ENCODE data around the gene SCN5A. TPM values are rescaled to one million over a fixed set of nuclear protein-coding genes. Genes with fewer than 3 reads are reported as not detected.

The SCN5A gene
- polyA plus RNA-seq, 3 donors from 2014 or later = not detected

DNA sequence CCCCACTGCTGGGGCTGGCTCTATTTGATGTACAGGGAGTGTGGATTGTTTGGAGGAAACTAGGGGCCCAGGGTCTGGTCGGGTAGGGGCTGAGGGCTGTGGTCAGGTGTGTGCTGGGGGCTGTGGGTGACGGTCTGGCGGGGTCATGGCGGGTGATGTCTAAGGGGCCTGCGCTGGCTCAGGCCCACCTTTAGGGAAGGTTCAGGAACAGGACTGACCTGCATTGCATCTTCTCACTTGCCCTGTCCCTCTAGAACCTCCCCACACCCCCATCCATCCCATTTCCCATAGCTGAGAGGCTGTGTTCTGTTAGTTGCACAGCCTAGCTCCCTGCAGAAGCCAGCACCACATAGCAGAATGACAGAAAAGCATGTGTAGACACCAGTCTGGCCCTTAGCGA is 39.1 kb downstream of the SCN5A start:
- Mint-ChIP-seq H3K4me3 (no peak overlapping the region), H3K27me3 (ENCODE audit: low read depth in 3 of 3) (peaks cover 0 to 3% (median 1%) of the 10 kb centered on the region in 3 donors), H3K27ac (no peak overlapping the region), H3K4me1 (no peaks in the 10 kb centered on the region), H3K9me3 (no peaks in the 10 kb centered on the region), H3K36me3 (no peaks in the 10 kb centered on the region)
- DNase-seq = no peak

DNA sequence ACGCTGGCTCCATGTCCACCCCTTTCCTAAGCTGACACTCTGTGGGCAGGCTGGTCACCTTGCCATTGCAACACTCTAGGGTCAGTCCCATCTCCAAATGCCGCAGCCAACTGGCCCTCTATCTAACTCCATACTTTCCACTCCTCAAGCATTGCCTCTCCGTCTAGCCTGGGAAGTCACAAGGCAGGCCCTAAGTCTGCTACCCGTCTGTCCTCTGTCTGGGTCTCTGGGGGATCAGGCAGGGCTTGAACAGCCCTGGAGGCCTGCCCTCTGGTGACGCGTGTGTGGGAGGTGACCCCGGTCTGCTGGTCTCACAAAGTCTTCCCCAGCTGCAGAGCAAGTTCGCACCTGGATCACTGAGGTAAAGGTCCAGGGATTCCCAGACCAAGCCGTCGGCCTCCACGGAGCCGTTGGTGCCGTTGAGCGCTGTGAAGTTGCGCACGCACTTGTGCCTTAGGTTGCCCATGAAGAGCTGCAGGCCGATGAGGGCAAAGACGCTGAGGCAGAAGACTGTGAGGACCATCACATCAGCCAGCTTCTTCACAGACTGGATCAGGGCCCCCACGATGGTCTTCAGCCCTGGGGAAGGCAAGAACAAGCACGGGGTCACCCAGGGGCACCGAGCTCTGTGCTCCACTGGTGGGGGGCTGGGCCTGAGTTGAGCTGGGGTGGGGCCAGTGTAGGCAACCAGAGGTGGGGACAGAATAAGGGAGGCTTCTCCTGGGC is 39.9 kb downstream of the SCN5A start:
- Mint-ChIP-seq H3K9me3 (no peaks in the 10 kb centered on the region), H3K27me3 (ENCODE audit: low read depth in 3 of 3) (peaks cover 0 to 3% (median 1%) of the 10 kb centered on the region in 3 donors), H3K27ac (no peak overlapping the region), H3K4me3 (no peak overlapping the region), H3K36me3 (no peaks in the 10 kb centered on the region), H3K4me1 (no peaks in the 10 kb centered on the region)
- no peak for DNase-seq

DNA sequence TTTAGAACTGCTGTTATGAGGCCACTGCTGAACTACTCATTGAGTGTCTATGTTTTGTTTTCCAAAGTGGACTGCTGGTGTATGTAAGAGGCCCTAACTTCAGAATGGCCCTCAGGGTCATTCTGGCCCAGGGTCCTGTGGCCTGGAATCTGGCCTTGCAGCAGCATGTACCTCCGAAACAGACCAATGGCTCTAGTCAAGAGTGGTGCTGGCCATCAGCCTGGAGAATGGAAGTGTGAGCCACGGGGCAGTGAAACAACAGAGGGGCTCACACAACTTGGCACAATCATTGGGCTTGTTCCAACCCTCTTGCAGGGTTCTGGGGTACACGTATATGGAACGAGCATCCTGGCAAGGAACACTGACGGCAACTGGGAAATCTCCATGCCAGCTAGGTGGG is 40.5 kb downstream of the SCN5A start:
- no peaks in the 10 kb centered on the region for H3K36me3 Mint-ChIP-seq
- no peaks in the 10 kb centered on the region for H3K9me3 Mint-ChIP-seq
- DNase-seq = no peak
- H3K27me3 Mint-ChIP-seq (ENCODE audit: low read depth in 3 of 3) = peaks cover 0 to 3% (median 1%) of the 10 kb centered on the region in 3 donors
- no peaks in the 10 kb centered on the region for H3K4me1 Mint-ChIP-seq
- no peak overlapping the region for H3K27ac Mint-ChIP-seq
- no peak overlapping the region for H3K4me3 Mint-ChIP-seq

DNA sequence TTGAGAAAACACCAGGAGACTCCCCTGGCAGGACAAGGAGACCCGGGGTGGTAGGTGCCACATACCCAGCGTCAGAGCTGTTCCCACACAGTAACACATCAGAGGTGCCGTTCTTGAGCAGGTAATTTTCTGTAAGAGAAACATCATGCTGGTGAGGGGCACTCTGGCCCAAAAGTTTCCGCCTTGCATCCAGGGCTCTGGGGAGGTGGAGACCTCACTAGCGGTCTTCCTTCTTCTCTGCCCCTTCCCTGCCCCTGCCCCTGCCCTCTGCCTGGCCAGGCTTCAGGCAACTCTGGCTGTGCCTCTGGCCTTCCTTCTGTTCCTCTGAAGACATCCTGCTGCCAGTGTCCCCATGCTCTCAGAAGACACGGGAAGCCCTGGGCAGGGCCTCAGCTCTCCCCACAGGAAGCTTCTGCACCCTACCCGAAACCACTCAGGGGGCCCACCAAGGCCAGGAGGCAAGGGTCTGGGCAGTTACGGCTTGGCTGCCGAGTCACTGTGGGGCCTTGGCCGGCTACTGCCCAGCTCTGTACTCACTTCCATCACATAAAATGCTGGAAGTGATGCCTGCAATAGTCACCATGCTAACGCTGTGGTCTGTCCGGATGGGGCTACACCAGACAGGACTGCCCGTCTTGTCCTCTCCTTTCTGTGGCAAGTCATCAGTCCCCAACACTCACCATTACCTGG is 41.3 kb downstream of the SCN5A start:
- H3K36me3 Mint-ChIP-seq = no peaks in the 10 kb centered on the region
- H3K4me1 Mint-ChIP-seq = no peaks in the 10 kb centered on the region
- H3K9me3 Mint-ChIP-seq = no peaks in the 10 kb centered on the region
- no peak overlapping the region for H3K4me3 Mint-ChIP-seq
- H3K27ac Mint-ChIP-seq = no peak overlapping the region
- DNase-seq = no peak
- peaks cover 0 to 1% (median 0%) of the 10 kb centered on the region in 3 donors for H3K27me3 Mint-ChIP-seq (ENCODE audit: low read depth in 3 of 3)

DNA sequence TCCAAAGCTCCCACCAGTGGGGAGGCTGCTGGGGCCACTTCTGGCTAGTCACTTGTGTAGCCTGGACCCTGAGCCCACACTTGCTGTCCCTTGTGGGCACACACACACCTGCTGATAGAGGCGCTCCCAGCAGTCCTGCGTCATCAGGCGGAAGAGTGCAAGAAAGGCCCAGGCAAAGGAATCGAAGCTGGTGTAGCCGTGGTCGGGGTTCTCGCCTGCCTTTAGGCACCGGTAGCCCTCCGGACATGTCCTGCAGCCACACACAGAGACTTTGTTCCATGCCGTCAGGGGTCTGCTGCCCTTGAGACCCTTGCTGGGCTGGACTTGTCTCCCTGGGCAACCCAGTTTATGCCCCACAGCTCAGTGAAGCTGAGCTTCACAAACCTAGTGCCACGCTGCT is 42.9 kb downstream of the SCN5A start:
- Mint-ChIP-seq H3K4me1 (no peaks in the 10 kb centered on the region), H3K4me3 (no peak overlapping the region), H3K27ac (no peak overlapping the region), H3K9me3 (no peaks in the 10 kb centered on the region), H3K36me3 (no peaks in the 10 kb centered on the region), H3K27me3 (ENCODE audit: low read depth in 3 of 3) (peaks cover 0 to 2% (median 1%) of the 10 kb centered on the region in 3 donors)
- no peak for DNase-seq

DNA sequence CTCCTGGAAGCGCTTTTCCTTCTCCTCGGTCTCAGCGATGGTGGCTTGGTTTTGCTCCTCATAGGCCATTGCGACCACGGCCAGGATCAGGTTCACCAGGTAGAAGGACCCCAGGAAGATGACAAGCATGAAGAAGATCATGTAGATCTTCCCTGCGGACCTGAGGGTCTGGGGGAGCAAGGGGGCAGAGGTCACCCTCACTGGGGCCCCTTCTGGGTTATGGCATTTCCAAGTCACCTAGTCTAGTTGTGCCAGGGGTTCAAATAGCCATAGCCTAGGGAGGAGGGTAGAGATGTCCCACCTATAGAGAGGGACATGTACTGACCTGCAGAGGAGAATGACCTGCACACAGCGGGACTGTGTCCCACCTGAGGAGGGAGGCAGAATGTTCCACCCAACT is 43.5 kb downstream of the SCN5A start:
- DNase-seq = no peak

DNA sequence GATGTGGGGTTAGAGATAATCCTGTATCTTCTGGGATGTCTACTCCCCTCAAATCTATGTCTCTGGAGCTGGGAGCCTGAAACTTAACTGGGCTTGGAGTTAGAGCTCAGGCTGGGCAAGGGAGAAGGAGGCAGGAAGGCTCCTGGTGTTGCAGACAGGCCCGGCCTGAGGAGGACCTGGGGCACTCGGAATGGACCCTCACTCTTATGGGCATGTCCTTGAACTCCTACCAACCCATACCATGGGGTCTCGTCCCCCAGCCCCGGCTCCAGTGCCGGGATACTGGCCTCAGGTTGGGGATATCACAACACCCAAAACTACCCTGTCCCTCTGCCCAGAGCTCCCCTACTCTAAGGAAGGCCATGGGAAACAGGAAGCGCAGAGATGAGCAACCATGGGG is 45.2 kb downstream of the SCN5A start:
- Mint-ChIP-seq H3K27me3 (ENCODE audit: low read depth in 3 of 3) (peaks cover 0 to 4% (median 2%) of the 10 kb centered on the region in 3 donors), H3K27ac (no peak overlapping the region), H3K9me3 (no peaks in the 10 kb centered on the region), H3K4me1 (no peaks in the 10 kb centered on the region), H3K36me3 (no peaks in the 10 kb centered on the region), H3K4me3 (no peak overlapping the region)
- DNase-seq = no peak

More for the DNA sequence above, 43.5 kb downstream of the SCN5A start:
- Mint-ChIP-seq H3K9me3 (no peaks in the 10 kb centered on the region), H3K36me3 (no peaks in the 10 kb centered on the region), H3K4me1 (no peaks in the 10 kb centered on the region), H3K27ac (no peak overlapping the region), H3K27me3 (ENCODE audit: low read depth in 3 of 3) (peaks cover 0 to 4% (median 1%) of the 10 kb centered on the region in 3 donors), H3K4me3 (no peak overlapping the region)

DNA sequence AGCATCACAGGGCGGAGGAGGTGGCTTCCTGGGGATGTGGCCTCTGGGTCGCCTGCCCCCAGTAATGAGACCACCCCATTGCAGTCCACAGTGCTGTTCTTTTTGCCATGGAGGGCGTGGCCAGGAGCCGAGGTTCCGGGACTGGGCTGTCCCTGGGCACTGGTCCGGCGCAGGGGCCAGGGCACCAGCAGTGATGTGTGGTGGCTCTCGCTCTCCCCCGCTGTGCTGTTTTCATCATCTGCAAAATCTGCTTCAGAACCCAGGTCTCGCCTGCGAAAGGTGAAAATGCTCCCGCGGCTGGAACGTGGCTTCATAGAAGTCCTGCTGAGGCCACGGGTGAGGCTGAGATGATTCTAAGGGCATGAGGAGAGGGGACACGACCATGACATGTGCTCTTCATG is 45.8 kb downstream of the SCN5A start:
- no peaks in the 10 kb centered on the region for H3K36me3 Mint-ChIP-seq
- DNase-seq = no peak
- H3K27ac Mint-ChIP-seq = no peak overlapping the region

DNA sequence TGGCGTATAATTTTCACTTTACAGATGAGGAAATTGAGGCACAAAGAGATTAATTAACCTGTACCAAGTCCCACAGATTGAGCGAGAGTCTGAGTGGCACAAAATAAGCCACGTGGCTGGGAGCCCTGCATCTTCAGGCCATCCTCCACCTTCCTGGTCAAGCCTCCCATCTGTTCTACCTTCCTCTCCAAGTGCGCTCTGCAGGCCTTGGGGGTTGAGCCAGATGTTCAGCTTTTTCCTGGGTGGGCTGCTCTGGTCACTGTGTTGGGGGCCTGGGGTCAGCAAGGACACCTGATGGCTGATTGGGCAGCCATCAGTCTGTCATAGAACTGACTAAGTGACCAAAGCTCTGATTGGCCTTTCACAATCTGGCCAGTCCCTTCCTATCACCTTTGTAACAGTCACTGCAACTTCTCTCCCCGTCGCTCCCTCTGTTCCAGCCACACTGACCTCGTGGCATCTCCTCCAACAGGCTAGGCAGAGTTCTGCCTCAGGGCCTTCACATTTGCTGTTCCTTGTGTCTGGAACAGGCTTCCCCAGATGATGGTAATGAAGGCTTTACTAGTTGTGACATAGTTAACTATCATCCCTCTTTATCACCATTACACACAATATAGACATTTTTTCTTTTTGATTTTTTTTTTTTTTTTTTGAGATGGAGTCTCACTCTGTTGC is 46.8 kb downstream of the SCN5A start:
- no peaks in the 10 kb centered on the region for H3K9me3 Mint-ChIP-seq
- no peak for DNase-seq
- H3K27me3 Mint-ChIP-seq (ENCODE audit: low read depth in 3 of 3) = peaks cover 0 to 8% (median 7%) of the 10 kb centered on the region in 3 donors
- H3K4me1 Mint-ChIP-seq = no peaks in the 10 kb centered on the region
- H3K27ac Mint-ChIP-seq = no peak overlapping the region
- no peaks in the 10 kb centered on the region for H3K36me3 Mint-ChIP-seq
- no peak overlapping the region for H3K4me3 Mint-ChIP-seq

More for the DNA sequence above, 45.8 kb downstream of the SCN5A start:
- Mint-ChIP-seq H3K9me3 (no peaks in the 10 kb centered on the region), H3K4me3 (no peak overlapping the region), H3K4me1 (no peaks in the 10 kb centered on the region), H3K27me3 (ENCODE audit: low read depth in 3 of 3) (peaks cover 0 to 4% (median 2%) of the 10 kb centered on the region in 3 donors)

DNA sequence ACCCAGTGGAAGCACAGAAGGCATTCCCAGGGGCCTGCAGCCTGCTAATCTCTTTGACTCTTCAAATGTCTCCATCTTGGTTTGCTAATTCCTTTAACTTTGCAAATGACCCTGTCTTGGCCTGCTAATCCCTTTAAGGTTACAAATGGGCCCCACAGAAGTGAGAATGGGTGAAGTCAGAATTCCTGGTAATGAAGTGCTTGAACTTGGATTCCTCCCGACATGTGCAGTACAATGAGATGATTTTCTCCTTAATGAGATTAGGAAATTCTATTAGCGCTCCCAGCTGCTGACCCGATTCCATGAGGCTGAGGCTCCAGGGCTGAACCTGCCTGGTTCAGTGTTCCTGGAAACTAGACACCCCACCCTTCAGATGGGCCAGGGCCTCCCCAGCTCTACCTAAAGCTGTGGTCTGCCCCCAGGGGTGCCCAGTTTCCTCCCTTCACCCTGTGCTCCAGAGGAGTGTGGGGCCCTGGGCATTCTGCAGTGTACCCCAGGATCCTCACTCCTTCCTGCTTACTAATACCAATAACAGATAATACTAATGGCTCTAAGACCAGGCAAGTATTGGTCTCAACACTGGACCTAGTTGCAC is 47.4 kb downstream of the SCN5A start:
- no peaks in the 10 kb centered on the region for H3K4me1 Mint-ChIP-seq
- H3K9me3 Mint-ChIP-seq = no peaks in the 10 kb centered on the region
- H3K36me3 Mint-ChIP-seq = no peaks in the 10 kb centered on the region
- no peak for DNase-seq
- no peak overlapping the region for H3K4me3 Mint-ChIP-seq
- H3K27me3 Mint-ChIP-seq (ENCODE audit: low read depth in 3 of 3) = peaks cover 0 to 11% (median 10%) of the 10 kb centered on the region in 3 donors
- H3K27ac Mint-ChIP-seq = no peak overlapping the region

DNA sequence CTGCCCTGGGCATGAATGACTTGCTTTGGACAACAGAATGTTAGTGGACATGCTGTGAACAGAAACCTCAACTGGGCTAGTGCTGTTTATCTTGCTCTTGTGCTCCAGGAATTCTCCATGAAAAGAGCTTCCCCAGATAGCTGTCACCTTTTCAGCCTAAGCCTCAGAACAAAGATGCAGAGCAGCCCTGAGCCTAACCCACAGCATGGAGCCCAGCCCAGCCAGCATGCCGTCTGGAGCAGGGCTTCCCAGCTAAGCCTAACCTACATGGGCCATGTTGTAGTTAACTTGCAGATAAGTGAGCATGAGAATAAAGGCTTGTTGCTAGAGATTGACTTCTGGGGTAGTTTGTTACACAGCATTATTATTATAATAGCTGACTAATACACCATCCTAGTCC is 48.9 kb downstream of the SCN5A start:
- Mint-ChIP-seq H3K36me3 (no peaks in the 10 kb centered on the region), H3K4me1 (no peaks in the 10 kb centered on the region), H3K9me3 (no peaks in the 10 kb centered on the region), H3K27me3 (ENCODE audit: low read depth in 3 of 3) (peaks cover 0 to 11% (median 10%) of the 10 kb centered on the region in 3 donors), H3K4me3 (no peak overlapping the region), H3K27ac (no peak overlapping the region)
- no peak for DNase-seq

DNA sequence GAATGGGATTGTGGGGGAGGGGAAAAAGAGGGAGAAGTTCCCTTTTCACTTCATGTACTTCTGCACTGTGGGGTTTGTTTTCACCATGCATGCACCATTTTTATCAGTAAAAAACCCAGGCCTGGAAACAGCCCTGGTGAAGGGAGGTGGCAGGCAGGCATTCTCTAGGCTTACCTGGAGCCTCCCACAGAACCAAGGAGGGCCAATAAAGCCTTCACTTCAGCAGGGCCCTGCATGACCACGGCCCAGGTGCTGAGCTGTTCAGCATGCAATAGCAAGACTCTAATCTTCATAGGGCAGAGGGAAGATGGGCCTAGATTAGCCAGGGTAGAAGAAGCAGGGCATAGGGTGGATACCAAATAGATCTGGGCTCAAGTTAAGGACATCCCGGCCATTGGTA is 49.6 kb downstream of the SCN5A start:
- no peak overlapping the region for H3K27ac Mint-ChIP-seq
- no peak for DNase-seq
- H3K27me3 Mint-ChIP-seq (ENCODE audit: low read depth in 3 of 3) = peaks cover 0 to 12% (median 11%) of the 10 kb centered on the region in 3 donors
- no peaks in the 10 kb centered on the region for H3K36me3 Mint-ChIP-seq
- peaks cover 0 to 2% (median 0%) of the 10 kb centered on the region in 6 donors for H3K9me3 Mint-ChIP-seq
- H3K4me1 Mint-ChIP-seq = no peaks in the 10 kb centered on the region
- no peak overlapping the region for H3K4me3 Mint-ChIP-seq

DNA sequence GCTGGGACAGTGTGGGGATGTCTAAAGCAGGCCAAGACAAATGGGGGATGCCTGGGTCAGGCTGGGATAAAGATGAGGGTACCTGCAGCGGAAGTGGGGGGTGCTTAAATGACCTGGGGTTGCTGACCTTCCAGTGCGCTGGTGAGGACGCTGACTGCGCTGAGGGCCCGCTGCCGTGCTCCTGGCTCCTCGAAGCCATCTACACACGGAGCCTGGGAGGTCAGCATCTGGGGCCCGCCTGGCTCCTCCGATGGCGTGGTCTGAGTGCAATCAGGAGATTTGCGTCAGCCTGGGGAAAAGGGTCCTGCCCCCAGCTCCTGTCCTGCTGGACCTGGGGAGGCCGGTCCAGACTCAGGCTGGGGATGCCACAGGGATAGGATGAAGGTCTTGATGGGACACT is 50.7 kb downstream of the SCN5A start:
- Mint-ChIP-seq H3K27ac (peak overlapping the region in 1 of 6 donors; percentile 11), H3K4me3 (no peak overlapping the region), H3K9me3 (peaks cover 0 to 3% (median 0%) of the 10 kb centered on the region in 6 donors), H3K27me3 (ENCODE audit: low read depth in 3 of 3) (peaks cover 0 to 12% (median 12%) of the 10 kb centered on the region in 3 donors), H3K4me1 (no peaks in the 10 kb centered on the region), H3K36me3 (no peaks in the 10 kb centered on the region)
- DNase-seq = no peak

Data from immature natural killer cell (primary cell).